ENCODE data around the gene PEAK1.

Gene PEAK1

DNA sequence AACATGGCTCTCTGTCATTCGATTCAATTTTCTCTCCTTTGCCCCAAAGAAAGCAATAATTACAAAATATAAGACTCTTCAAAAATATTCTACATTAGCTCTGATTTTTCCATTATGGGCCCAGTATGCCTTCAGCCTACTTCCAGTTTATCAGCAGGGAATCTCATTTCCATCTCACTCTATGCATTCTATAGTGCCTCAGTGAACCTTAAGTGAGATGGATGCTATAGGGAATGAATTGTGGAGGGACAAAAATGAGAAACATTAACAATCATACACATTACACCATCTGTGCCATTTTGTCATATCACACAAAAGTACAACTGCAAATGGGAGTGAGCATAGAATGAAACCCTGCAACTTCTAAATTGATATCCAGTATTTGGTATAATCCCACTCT is 298.3 kb downstream of the PEAK1 start:
- no peak overlapping the region for H3K4me3 ChIP-seq (ENCODE audit: control insufficient read depth, low read depth, low read length)
- no peak for DNase-seq (ENCODE audit: low read depth)
- TF ChIP-seq, protein P1, sequence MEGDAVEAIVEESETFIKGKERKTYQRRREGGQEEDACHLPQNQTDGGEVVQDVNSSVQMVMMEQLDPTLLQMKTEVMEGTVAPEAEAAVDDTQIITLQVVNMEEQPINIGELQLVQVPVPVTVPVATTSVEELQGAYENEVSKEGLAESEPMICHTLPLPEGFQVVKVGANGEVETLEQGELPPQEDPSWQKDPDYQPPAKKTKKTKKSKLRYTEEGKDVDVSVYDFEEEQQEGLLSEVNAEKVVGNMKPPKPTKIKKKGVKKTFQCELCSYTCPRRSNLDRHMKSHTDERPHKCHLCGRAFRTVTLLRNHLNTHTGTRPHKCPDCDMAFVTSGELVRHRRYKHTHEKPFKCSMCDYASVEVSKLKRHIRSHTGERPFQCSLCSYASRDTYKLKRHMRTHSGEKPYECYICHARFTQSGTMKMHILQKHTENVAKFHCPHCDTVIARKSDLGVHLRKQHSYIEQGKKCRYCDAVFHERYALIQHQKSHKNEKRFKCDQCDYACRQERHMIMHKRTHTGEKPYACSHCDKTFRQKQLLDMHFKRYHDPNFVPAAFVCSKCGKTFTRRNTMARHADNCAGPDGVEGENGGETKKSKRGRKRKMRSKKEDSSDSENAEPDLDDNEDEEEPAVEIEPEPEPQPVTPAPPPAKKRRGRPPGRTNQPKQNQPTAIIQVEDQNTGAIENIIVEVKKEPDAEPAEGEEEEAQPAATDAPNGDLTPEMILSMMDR (IDR thresholded peaks at IDR 0.05; ENCODE audit: control insufficient read depth, insufficient read depth, low read depth, low read length, missing control alignments): no peak

DNA sequence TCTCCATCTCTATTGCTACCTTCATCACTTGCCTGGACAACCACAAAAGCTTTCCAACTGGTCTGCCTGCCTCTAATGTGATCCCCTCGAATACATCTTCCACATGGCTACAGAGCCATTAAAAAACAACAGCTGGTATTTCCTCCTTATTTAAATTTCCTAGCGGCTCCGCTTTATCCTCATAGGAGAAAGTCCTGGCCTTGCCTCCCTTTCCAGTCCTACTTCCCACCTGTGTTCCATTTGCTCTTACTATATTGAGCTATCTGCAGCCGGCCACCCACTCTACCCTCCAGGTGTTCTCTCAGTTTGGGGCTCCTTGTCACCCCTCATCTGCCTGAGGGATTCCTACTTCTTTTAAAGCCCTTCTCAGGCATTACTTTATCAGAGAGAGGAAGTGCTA is 299.3 kb downstream of the PEAK1 start:
- TF ChIP-seq, protein P1 (IDR thresholded peaks at IDR 0.05; ENCODE audit: control insufficient read depth, insufficient read depth, low read depth, low read length, missing control alignments): no peak
- no peak overlapping the region for H3K4me3 ChIP-seq (ENCODE audit: control insufficient read depth, low read depth, low read length)
- no peak for DNase-seq (ENCODE audit: low read depth)

- TF ChIP-seq, protein P1 (IDR thresholded peaks at IDR 0.05; ENCODE audit: control insufficient read depth, insufficient read depth, low read depth, low read length, missing control alignments): no peak
- DNase-seq (ENCODE audit: low read depth): no peak
Observed at GRCh38 chr15:77119446-77119845, 300.5 kb downstream of the PEAK1 start.

DNA sequence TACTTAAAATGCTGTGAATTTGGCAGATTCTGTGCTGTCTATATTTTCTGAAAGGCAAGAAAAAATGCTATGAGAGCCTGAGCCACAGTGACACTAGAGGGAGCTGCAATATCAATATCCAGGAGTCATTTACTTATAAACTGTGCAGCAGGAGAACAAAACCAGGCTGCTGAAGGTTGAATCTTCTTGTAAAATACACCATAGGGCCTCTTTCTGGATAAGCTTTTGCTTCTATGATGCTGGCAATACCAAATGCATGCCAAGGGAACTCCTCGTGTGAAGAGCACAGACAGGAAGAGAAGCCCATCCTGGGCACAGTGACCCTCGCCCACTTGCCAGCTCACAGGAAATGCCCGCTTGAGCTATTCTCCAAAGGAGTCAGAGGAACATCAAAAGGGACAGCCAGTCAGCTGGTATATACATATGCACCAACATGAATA is 301.0 kb downstream of the PEAK1 start:
- TF ChIP-seq, protein P1 (IDR thresholded peaks at IDR 0.05; ENCODE audit: control insufficient read depth, insufficient read depth, low read depth, low read length, missing control alignments): peak; percentile 75
- H3K4me3 ChIP-seq (ENCODE audit: control insufficient read depth, low read depth, low read length): no peak overlapping the region
- peak; percentile 52 for DNase-seq (ENCODE audit: low read depth)

More at GRCh38 chr15:77119446-77119845, 300.5 kb downstream of the PEAK1 start:
- H3K4me3 ChIP-seq (ENCODE audit: control insufficient read depth, low read depth, low read length): no peak overlapping the region

GRCh38 chr15:77115179-77115578 is 304.7 kb downstream of the PEAK1 start:
- no peak overlapping the region for H3K4me3 ChIP-seq (ENCODE audit: control insufficient read depth, low read depth, low read length)
- TF ChIP-seq, protein P1 (IDR thresholded peaks at IDR 0.05; ENCODE audit: control insufficient read depth, insufficient read depth, low read depth, low read length, missing control alignments): no peak
- DNase-seq (ENCODE audit: low read depth): no peak

DNA sequence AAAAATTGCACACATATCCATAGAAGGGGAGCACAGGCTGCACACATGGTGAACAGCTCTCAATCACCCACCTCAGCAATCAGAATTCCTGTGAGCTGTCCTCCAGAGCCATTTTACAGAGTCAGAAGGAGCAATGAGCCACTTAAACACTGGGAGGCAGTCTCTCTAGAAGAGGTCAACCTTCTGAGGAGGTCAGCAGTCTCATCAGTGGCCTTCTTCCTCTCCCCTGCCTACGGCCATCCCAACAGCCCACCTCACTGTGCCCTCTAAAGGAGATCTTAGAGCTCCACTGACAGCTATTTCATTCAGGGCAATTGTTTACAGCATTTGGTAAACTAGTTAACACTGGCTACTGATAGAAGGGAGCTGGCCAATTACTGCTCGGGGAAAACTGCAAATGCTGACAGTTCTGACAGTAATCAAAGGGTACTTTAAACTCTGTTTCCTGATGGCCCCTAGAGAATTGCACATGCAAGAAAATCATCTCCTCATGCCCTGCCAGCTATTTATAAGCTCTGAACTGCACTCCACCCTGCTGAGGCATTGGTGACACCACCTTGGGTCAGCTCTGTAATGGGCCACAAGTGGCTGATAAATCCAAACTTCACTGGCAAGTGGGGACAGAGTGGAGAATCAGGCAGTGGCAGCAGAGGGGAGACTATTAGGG is 306.9 kb downstream of the PEAK1 start:
- no peak for DNase-seq (ENCODE audit: low read depth)
- H3K4me3 ChIP-seq (ENCODE audit: control insufficient read depth, low read depth, low read length): no peak overlapping the region
- TF ChIP-seq, protein P1 (IDR thresholded peaks at IDR 0.05; ENCODE audit: control insufficient read depth, insufficient read depth, low read depth, low read length, missing control alignments): no peak

All from AG09309 (cell line).